OCI-LY3 (cell line): Measurements from ENCODE around the gene ST8SIA5.

Experiments
- EZH2phosphoT487 ChIP-seq: fragments of 200-600 bp; shearing (Covaris generic); IDR thresholded peaks from 2 replicates; pipeline ENCODE4 v1.6.1; 2018; ENCODE audit warnings: antibody characterized with exemption, mixed run types, low read depth
- TF ChIP-seq, protein P1 (sequence below): fragments of 200-600, 300-600 bp; sonication (generic); IDR thresholded peaks from 2 replicates; pipeline ENCODE4 v1.5.1; 2014; ENCODE audit warnings: antibody characterized with exemption, low read length, low read depth

DNA sequence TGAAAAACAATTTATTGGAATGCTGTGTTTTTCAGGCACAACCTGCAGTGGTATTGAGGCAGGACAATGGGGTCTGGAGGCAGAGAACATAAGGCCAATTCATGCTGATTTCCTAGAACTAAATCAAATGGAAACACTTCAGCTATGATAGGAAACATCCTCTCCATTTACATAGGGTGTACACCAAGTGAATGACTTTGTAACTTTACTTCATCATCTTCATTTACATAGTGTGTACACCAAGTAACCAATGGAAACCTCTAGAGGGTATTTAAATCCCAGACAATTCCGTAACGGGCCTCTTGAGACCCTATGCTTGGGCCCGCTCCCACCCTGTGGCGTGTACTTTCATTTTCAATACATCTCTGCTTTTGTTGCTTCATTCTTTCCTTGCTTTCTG is 32.2 kb upstream of the ST8SIA5 start:
- TF ChIP-seq, protein P1, sequence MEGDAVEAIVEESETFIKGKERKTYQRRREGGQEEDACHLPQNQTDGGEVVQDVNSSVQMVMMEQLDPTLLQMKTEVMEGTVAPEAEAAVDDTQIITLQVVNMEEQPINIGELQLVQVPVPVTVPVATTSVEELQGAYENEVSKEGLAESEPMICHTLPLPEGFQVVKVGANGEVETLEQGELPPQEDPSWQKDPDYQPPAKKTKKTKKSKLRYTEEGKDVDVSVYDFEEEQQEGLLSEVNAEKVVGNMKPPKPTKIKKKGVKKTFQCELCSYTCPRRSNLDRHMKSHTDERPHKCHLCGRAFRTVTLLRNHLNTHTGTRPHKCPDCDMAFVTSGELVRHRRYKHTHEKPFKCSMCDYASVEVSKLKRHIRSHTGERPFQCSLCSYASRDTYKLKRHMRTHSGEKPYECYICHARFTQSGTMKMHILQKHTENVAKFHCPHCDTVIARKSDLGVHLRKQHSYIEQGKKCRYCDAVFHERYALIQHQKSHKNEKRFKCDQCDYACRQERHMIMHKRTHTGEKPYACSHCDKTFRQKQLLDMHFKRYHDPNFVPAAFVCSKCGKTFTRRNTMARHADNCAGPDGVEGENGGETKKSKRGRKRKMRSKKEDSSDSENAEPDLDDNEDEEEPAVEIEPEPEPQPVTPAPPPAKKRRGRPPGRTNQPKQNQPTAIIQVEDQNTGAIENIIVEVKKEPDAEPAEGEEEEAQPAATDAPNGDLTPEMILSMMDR = no peak
- no peak for TF ChIP-seq EZH2phosphoT487
